ENCODE data around the gene ZBTB3. TPM values are rescaled to one million over a fixed set of nuclear protein-coding genes. Genes with fewer than 3 reads are reported as not detected.
"Not testable (repeated sequence)": the region's sequence is repeated elsewhere in the genome, so short reads cannot be mapped to it uniquely, and the experiment has no call there.

ZBTB3 gene
- total RNA-seq, 1 experiment from 2014 or later, result 9.7 TPM

DNA sequence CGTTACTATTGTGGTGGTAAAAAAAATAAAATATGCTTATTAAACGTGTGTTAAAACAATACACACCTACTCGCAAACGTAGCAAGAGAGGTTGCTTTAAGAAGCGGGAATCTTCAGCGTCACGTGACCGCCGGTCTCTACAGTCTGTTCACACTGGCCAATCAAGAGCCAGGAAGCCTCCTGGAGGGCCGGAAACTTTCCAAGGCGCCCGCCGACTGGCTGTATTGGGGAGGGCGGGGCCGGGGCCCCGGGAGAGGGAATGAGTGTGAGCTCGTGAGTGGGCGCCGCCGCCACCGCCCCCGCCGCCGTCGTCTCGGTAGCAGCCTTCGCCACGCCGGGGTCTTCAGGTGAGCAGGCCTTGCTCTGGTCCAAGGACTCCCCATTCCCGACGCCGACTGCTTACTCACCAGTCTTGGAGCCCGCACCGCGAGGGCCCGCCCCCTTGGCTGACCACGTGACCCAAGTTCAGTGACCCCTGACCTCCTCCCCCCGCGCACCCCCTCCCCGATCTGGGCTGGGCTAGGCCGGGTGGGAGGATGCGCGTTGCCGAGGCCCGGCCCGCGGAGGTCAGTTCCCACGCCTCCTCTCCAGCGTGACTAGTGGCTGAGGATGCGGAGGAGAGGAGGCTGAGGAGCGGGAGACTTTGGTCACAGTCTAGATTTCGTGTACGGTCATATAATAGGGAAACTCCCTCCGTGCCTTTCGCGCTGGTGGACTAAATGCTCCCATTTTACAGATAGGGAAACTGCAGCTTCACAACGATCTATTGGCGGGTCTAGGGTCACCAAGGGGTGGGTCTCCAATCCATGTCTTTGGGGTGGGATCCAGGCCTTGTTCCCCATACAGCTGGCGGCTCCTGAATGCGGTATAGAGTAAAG, 17.4 kb upstream of the ZBTB3 start, which contains the start of gene TAF6L:
TSS of gene TAF6L (plus strand) at position 253 of the 878 bp plus-strand sequence. CDS start 4,388 bp downstream, outside the sequence.
- DNase-seq, result peak; percentile 92
- Mint-ChIP-seq H3K9me3 (ENCODE audit: low read depth, unreplicated experiment) (no peaks in the 10 kb centered on the region), H3K4me1 (ENCODE audit: low read depth, unreplicated experiment) (peaks cover 14% of the 10 kb centered on the region), H3K27ac (ENCODE audit: unreplicated experiment) (peak within 1 kb of the TSS; percentile 99), H3K36me3 (ENCODE audit: insufficient read depth, unreplicated experiment) (peaks cover 56% of the 10 kb centered on the region), H3K27me3 (ENCODE audit: unreplicated experiment) (no peaks in the 10 kb centered on the region), H3K4me3 (ENCODE audit: low read depth, unreplicated experiment) (peak within 1 kb of the TSS; percentile 98)
- TF ChIP-seq, protein P1, sequence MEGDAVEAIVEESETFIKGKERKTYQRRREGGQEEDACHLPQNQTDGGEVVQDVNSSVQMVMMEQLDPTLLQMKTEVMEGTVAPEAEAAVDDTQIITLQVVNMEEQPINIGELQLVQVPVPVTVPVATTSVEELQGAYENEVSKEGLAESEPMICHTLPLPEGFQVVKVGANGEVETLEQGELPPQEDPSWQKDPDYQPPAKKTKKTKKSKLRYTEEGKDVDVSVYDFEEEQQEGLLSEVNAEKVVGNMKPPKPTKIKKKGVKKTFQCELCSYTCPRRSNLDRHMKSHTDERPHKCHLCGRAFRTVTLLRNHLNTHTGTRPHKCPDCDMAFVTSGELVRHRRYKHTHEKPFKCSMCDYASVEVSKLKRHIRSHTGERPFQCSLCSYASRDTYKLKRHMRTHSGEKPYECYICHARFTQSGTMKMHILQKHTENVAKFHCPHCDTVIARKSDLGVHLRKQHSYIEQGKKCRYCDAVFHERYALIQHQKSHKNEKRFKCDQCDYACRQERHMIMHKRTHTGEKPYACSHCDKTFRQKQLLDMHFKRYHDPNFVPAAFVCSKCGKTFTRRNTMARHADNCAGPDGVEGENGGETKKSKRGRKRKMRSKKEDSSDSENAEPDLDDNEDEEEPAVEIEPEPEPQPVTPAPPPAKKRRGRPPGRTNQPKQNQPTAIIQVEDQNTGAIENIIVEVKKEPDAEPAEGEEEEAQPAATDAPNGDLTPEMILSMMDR (IDR thresholded peaks at IDR 0.05; ENCODE audit: unreplicated experiment), result no peak
- CTCF ChIA-PET, result interaction anchor here (0.6 to 2.2 kb wide), 6 partner anchors 10 to 70 kb away, joined by 3 to 10 read pairs (median 6); partner anchors contain the start of genes POLR2G, TMEM179B and ZBTB3
- intact Hi-C loops (cut with micrococcal nuclease; ENCODE audit: unreplicated experiment), result no loop called here
- TSS peak; percentile 42 for BruUV-seq (replicated peaks)

DNA sequence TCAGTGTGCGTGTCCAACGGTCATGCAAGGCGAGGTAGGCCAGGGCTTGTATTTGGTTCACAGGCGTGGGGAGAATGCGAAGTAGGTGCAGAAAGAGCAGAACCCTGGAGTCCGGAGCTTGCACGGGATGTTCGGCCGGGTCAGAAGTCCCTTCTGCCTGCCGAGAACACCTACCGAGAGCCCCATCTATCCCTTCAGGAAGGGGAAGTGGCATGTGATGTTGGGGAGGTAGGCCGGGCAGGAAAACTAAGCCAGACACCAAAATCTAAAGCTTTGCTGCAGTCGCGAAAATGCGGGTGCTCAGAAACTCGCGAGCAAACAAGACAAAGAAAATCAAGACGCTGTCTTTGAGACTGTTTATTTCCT, 16.8 kb upstream of the ZBTB3 start:
- intact Hi-C loops (cut with micrococcal nuclease; ENCODE audit: unreplicated experiment), result no loop called here
- Mint-ChIP-seq H3K27ac (ENCODE audit: unreplicated experiment) (peak overlapping the region; percentile 99), H3K4me1 (ENCODE audit: low read depth, unreplicated experiment) (peaks cover 14% of the 10 kb centered on the region), H3K9me3 (ENCODE audit: low read depth, unreplicated experiment) (no peaks in the 10 kb centered on the region), H3K4me3 (ENCODE audit: low read depth, unreplicated experiment) (peak overlapping the region; percentile 98), H3K27me3 (ENCODE audit: unreplicated experiment) (no peaks in the 10 kb centered on the region), H3K36me3 (ENCODE audit: insufficient read depth, unreplicated experiment) (peaks cover 61% of the 10 kb centered on the region)
- CTCF ChIA-PET, result interaction anchor here (0.8 to 2.2 kb wide), 5 partner anchors 9 to 71 kb away, joined by 3 to 10 read pairs (median 7); partner anchors contain the start of genes POLR2G, TMEM179B and ZBTB3
- TF ChIP-seq, protein P1 (IDR thresholded peaks at IDR 0.05; ENCODE audit: unreplicated experiment), result no peak
- no TSS peak for BruUV-seq (replicated peaks)
- no peak for DNase-seq

DNA sequence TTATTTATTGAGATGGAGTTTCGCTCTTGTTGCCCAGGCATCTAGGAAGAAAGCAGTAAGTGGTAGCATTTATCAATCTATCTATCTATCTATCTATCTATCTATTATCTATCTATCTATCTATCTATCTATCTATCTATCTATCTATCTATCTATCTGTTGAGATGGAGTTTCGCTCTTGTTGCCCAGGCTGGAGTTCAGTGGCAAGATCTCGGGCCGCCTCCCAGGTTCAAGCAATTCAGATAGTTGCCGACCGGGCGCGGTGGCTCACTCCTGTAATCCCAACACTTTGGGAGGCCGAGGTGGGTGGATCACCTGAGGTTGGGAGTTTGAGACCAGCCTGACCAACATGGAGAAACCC, 6.9 kb upstream of the ZBTB3 start:
- H3K27me3 Mint-ChIP-seq (ENCODE audit: unreplicated experiment); DNase-seq; intact Hi-C loops (cut with micrococcal nuclease; ENCODE audit: unreplicated experiment); BruUV-seq (replicated peaks); H3K9me3 Mint-ChIP-seq (ENCODE audit: low read depth, unreplicated experiment): not testable (repeated sequence)
- CTCF ChIA-PET, result interaction anchor here (1.6 kb wide), 1 partner anchor 26 kb away, joined by 7 read pairs; the partner anchor contains the start of gene TMEM179B
- peak overlapping the region; percentile 98 for H3K4me3 Mint-ChIP-seq (ENCODE audit: low read depth, unreplicated experiment)
- H3K27ac Mint-ChIP-seq (ENCODE audit: unreplicated experiment), result peak overlapping the region; percentile 97
- peaks cover 30% of the 10 kb centered on the region for H3K36me3 Mint-ChIP-seq (ENCODE audit: insufficient read depth, unreplicated experiment)
- peaks cover 14% of the 10 kb centered on the region for H3K4me1 Mint-ChIP-seq (ENCODE audit: low read depth, unreplicated experiment)

DNA sequence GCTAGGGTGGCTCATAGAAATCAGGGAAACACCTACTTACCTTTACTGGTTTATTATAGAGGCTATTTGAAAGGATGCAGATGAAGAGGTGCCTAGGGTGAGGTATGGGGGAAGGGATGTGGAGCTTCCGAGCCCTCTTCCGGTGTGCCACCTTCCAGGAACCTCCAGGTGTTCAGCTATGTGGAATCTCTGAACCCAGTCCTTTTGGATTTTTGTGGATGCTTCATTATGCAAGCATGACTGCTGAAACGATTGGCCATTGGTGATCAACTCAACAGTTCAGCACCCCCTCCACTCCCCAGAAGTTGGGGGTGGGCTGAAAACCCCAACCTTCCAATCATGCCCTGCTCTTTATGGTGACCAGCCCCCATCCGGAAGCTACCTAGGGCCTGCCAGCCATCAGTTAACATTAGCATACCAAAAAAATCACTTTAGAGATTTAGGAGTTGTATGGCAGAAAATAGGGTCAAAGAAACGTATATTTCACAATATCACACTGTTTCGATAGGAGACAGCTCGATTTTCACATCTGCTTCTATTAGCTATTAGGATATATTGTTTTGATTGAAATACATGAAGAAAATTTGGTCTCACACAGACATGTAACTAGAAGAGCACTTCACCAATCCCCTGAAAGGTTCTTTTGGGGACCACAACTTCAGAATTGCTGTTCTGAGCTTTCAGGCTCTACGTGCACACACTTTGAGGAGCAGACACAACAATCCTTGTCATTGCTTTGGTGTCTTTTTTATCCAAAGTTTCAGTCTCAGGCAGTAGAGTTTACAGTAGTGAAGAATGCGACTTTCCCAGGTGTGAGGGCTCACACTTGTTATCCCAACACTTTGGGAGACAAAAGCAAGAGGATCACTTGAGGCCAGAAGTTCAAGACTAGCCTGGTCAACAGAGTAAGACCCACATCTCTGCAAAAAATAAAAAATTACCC, 4.2 kb upstream of the ZBTB3 start:
- no TSS peak for BruUV-seq (replicated peaks)
- intact Hi-C loops (cut with micrococcal nuclease; ENCODE audit: unreplicated experiment), result no loop called here
- CTCF ChIA-PET, result no interaction called here

More for the DNA sequence above, 4.2 kb upstream of the ZBTB3 start:
- H3K36me3 Mint-ChIP-seq (ENCODE audit: insufficient read depth, unreplicated experiment), result peaks cover 33% of the 10 kb centered on the region
- H3K4me1 Mint-ChIP-seq (ENCODE audit: low read depth, unreplicated experiment), result peaks cover 14% of the 10 kb centered on the region
- TF ChIP-seq, protein P1 (IDR thresholded peaks at IDR 0.05; ENCODE audit: unreplicated experiment), result no peak
- no peak overlapping the region for H3K27ac Mint-ChIP-seq (ENCODE audit: unreplicated experiment)
- H3K27me3 Mint-ChIP-seq (ENCODE audit: unreplicated experiment), result no peaks in the 10 kb centered on the region
- DNase-seq, result no peak
- no peak overlapping the region for H3K4me3 Mint-ChIP-seq (ENCODE audit: low read depth, unreplicated experiment)
- H3K9me3 Mint-ChIP-seq (ENCODE audit: low read depth, unreplicated experiment), result no peaks in the 10 kb centered on the region
